Hematopoietic multipotent progenitor cell (in vitro differentiated cells): ENCODE data around the gene PLXNA4. TPM values are rescaled to one million over a fixed set of nuclear protein-coding genes. Genes with fewer than 3 reads are reported as not detected.
A peak's percentile ranks its signal among the peaks of the same experiment; 100 is the strongest.

ENCODE experiments used
- DNase-seq, 3 donors: peaks; one replicate each; pipeline ENCODE4 v3.0.0-alpha.2; 2011 to 2015; ENCODE audit warnings: low read depth in 2 of 3, low spot score in 2 of 3
- total RNA-seq: library from RNA; depleted of rRNA; stranded (reverse); fragments of >200 nt; gene quantifications from one replicate; pipeline ENCODE4 v1.2.3, GENCODE V29; 2012

The PLXNA4 gene
- total RNA-seq, 1 donor = 0.27 TPM

DNA sequence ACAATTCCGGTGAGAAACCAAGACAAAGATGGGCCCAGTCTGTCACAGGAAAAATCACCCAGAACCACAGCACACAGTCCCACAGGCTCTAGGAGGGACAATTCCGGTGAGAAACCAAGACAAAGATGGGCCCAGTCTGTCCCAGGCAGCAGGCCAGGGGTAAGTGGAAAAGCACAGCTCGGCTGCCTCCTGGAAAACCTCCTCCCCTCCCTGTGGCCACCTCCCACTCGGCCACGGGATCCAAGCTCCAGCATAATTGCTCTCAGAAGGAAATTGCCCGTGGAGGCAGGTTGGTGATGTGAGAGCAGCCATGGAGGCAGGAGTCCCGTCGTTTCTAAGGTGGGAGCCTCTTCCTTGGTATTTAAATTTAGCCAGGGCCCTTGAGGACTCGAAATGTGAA, 95.7 kb downstream of the PLXNA4 start:
- DNase-seq = no peak

DNA sequence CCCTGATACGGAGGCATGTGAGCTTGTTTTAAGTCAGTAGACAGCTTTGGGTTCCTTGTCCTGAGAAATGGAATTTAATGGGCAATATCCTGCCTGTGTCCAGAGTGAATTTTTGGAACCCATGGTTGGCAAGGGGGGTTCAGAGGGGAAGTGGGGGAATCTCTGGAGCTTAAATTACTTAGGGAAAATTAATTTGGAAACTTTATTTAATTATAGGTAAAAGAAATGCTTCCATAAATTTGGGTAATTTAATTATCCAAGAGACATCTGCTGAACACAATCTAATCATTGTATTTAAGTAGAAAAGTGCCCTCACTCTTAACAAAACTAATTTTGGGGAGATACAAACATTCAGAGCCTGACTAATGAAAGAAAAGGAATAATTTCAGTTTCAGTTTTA, 99.7 kb downstream of the PLXNA4 start:
- no peak for DNase-seq

DNA sequence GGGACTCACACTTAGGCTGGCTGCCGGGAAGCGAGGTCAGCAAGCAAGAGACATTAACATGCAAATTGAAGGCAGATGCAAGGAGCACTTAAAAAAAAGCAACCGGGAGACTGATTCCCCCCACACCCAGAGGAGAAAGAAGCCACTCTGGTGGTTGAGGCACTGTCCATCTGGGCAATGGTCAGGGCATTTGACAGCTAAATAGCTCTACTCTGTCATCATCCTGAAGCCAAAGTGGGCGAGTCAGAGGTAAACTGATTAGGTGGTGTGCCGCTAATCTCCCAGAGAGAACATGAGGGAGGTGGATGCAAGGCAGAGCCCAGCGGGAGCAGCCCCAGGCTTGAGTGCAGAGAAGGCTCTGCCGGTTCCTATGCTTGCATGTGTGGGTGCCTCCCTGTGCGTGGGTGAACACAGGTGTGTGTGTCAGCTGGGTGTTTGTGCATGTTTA, 100.6 kb downstream of the PLXNA4 start:
- no peak for DNase-seq

DNA sequence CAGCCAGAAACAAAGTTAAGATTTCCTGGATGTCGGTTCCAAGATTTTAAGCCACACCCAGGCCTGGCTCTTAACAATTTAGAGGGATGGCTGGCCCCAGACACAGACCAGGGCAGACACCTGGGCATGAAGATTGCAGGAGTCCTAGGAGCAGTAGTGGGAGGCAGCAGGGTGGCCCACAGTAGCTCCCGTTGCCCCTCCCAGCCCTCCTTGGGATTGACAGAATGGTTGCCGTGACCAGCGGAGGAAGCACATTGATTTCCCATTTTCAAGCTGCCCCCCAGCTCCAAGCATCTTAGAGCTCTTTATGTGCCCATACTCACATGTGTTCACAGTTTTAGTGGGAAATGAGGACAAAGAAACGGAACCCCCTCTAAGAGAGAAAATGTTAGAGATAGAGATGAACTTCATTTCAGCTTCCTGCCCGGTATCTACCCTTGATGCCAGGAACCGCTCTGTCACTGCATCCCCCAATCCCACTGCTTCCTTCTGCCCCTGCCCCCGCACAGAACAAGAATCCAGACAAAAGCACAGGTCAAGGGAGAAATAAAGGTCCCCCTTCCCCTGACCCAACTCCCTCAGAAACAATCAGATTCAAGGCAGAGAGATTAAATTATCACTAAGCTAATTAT, 101.1 kb downstream of the PLXNA4 start:
- DNase-seq = no peak

DNA sequence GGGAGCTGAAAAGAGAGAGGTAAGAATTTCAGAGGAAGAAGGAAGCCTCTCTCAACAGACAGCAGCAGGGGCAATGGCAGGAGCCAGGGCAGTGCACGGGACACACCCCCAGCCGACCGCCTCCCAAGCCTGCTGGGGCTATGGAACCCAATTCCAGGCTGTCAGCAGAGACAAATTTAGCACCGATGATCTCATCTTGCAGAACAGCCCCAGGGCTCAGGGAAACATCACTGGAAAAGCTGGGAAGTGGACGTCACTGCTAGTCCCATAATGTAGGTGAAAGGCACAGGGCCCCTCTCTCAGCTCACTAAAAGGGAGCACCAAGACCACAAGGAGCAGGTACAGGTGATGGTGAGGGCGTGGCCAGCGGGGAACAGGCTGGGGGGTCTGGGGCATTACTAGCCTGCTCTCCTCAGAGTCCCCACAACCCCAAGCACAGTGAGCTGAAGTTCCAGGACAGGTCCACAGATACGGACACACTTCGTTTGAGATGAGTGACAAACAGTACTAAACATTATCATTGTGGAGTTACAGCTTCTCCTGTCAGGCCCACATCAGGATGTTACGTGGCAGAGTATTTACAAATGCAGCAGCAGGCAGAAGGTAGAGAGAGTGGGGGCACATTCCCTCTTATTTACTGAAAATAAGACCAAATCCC, 103.7 kb downstream of the PLXNA4 start:
- DNase-seq = no peak

DNA sequence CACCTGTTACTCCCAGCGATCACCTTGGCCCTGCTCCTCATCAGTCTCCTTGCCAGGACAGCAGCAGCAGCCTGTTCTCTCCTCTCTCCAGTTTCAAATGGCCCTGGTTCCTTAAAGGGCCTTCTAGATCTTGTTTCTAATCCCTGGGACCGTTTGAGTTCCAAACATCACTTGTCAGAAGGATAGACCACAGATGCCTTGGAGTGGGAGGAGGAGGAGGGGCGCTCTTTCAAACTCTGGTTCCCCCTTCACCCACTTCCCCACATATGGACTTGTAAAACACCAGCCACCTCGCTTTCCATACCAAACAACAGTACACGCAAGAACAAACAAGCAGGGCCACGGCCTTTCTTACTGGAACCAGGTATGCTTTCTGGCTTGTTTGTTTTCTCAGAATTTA, 104.8 kb downstream of the PLXNA4 start:
- DNase-seq = no peak

DNA sequence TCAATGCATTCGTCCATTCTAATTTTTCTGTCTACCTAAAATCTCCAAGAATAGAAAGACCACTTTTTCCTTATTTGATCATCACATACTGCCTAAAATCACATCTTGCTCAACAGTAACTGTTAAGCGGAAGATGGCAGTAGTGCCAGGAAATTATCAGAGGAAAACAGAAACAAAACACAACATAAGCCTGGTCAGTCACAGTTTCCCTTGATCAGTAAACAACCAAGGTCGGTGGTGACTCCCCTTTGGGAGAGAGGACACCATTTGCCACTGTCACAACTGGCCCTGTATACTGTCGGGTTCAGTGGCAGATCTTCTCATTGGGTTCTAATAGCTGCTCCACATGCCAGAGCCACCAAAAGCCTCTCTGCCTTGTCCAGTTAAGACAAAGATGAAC, 106.6 kb downstream of the PLXNA4 start:
- DNase-seq = no peak

DNA sequence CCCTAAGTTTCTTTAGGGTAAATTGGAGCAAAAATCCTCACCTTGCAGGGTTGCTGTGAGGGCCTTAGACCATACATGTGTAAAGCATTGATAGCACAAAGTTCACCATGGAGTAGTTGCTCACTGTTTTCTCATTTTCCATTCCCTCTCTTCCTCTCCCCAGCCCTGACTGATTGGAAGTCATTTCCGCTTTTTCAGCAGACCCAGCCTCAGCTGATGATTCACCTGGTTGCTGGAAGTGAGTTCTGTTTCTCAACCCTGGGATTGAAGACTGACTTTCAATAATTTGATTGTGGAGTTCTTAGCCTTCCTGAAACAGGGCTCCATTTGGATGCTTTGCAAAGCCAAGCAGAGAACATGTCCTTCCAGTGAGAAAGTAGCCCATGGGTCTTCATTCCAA, 107.0 kb downstream of the PLXNA4 start:
- DNase-seq = no peak

DNA sequence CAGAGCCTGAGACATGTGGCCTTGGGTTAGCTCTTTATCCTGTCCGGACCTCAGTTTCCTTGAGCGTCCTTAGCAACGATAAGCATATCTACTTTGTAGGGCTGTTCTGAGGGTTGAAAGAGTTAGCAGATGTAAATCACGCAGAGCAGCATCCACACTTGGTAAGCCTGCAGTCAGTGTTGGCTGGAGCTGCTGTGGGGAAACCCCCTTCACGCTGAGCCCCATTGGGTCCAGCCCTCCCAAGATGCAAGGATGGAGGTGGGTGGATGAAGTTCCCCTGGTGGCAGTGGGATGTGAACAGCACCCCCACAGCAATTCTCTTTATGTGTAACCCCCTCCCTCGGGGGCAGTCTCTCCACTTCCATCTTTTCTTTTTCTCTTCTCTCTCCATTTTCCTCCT, 109.9 kb downstream of the PLXNA4 start:
- no peak for DNase-seq

DNA sequence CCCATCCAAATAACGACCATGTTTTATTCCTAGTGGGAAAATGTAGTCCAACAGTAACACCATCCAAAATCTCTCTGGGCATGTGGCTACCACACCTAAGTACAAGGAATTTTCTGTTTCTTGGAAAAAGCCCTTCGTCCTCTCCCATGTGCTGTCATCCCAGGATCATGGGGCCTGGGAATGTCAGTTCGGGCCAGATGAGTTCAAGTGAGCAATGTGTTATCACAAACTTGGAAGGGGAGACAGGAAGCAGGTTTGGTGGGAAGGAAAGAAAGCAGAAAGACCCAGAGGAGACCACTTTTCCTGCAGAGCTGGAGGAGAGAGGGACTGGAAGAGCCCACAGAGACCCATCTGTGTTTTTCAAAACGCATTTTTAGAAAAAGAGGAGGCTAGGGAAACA, 110.8 kb downstream of the PLXNA4 start:
- no peak for DNase-seq

DNA sequence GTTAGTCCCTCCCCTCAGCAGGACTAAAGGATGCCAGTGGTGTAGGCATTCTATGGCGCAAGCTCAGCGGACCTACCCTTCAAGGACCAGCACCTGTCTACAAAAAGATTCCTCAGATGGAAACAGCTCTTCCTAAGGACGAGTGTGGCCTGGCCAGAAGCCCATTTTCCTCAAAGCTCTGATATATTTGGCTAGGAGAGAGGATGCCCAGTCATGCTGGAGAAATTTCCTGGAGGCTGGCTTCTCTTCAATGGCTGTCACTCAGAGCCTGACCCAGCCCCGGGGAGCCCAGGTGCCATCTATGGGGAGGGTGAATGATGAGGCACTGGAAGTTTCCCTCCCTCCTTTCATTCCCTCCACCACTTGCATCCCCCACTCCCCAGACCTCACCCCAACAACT, 111.5 kb downstream of the PLXNA4 start:
- DNase-seq = no peak

DNA sequence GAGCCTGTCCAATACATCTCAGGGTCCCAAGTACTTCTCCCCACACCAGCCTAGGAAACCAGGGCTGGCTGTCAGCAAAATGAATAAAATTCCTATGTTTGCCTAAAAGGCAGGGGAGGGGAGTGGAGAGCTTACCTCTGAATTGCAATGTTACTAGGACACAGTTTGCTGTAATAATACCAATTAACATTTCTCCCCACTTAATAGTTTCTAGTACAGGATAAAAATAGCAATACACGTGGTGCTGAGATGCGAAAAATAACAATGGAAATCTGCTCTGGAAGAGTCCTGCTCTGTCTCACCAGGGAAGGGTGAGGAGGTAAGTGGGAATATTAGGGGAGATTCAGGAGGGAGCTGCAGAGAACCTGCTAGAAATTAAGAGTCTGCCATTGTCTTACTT, 112.3 kb downstream of the PLXNA4 start:
- DNase-seq = no peak

DNA sequence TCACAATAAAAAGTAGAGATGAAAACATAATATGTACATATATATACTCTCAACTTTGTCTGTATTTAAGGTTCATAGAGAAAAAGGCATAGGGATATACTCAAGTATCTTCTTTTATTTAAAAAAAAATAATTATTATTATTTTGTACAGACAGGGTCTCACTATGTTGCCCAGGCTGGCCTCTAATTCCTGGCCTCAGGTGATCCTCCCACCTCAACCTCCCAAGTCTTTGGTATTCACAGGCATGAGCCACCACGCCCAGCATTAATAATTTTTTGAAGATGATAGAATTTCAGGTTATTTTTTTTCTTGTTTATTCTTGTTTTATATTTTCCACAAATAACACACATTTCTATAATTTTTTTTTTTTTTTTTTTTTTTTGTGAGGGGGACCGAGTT, 113.8 kb downstream of the PLXNA4 start:
- no peak for DNase-seq

DNA sequence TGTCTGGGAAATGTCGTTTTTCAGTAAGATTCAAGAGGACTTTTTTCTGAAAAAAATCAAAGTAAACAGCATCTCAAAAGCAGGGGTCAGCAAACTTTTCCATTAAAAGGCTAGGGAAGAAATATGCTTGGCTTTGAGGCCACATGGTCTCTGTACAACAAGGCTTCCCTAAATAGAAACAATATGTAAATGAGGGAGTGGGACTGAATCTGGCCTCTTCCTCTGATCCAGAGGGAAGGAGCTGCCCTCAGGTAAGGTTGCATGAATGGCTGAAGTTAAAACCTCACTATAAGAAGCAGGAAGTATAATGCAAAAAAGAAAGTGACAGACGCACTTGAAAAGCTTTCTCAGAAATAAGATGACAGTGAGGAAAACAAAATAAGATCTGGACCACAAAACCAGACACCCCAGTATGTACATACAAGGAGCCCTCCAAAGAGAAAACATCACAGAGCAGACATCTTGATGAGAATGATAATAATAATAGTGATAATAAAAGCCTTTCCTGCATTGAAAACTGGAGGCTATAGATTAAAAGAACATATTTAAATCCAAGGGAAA, 115.2 kb downstream of the PLXNA4 start:
- DNase-seq = no peak

DNA sequence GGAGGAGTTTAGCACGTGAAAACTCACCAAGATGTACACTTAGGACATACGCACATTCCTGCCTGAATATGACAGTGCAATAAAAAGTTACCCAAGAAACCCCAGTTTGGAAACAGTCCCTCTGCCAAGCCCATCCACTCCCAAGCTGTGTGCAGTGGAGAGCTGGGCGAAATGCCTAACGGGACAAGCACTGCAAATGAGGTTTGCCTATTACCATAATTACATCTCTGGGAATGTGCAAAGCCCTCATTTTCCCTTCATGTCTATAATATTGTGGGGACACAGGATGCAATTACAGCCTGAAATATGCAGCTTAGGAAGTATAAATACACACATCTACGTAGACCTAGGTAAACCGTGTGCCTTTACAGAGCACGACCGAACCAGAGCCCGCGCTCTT, 117.5 kb downstream of the PLXNA4 start:
- DNase-seq = no peak

DNA sequence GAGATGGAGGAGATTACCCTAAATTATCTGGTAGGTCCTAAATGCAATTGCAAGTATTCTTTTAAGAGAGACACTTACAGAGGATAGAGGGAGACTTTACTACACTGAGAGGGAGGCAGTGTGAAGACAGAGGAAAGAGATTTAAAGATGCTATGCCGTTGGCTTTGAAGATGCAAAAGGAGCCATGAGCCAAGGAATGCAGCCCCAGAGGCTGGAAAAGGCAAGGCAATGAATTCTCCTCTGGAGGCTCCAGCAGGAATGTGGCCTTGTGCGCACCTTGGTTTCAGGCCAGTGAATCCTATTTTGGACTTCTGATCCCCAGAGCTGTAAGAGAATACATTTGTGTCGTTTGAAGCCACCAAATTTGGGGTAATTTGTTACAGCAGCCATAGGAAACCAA, 118.6 kb downstream of the PLXNA4 start:
- no peak for DNase-seq

DNA sequence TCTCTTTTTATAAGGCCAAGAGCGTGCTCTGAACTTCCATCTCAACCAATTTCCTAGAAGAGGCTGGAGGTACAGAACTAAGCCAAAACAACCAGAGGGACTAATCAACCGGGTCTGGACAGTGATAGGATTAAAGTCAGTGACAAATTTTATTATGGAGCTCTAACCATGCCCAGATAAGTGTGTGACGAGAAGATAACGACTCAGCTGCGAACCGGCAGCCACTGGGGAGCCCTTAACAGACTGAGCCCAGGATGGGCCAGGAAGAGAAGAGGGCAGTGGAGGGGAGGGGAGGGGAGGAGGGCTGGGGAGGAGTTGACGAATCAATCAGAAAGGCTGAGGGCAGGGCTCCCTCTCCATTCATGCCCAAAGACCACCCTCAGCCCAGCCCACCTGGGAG, 119.9 kb downstream of the PLXNA4 start:
- DNase-seq = no peak

DNA sequence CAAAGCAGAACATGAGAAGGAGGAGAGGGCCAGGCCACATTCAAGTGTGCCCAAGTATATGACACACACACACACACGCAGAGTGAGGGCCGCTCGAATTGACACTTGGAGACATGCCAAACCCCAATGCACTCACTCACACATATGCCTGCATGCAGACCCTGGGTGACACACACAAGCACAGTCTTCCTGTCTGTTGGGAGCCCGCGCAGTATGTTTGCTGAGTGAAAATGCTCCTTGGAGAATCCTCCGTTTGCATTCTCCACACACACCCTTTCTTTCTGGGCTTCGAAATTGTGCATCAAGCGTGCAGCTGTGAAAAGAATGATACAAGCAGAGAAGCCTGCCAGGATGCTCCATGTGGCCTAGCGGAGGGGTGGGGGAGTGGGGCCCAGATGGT, 120.9 kb downstream of the PLXNA4 start:
- peak in 2 of 3 donors; percentile 44 to 68 for DNase-seq

DNA sequence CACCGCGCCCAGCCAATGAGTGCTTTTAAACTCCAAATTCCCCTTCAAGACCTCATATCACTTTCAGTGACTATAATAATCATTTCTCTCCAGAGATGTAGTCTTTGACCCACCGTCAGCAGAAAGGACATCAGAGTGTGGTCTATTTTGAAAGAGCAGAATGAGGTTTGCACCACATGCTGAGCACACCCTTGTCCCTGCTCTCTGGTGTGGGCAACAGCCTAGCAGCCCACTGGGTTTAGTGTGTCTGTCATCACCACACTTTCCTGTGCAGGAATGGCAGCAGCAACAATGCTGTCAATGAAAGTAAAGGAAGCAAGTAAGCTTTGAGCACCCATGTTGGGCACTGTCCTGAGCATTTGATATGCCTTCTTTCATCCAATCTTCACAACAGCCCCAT, 122.4 kb downstream of the PLXNA4 start:
- no peak for DNase-seq

DNA sequence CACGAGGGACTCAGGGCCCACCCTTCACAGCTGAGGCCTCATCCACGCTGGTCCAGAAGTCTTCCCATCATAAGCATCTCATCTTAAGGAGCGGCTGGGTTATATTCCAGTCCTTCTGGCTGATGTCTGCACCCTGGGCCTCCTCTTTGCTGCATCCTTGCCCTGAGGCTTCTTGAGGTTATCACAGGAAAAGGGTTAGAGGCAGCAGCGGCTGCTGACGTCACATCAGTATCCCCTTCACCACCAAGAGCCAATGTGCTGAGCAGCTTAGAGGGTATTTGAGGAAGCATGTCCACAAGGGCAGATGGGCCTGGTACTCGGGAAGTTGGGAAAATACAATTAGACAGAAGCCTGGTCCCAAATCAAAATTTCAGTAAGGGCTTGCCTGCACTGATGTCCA, 125.1 kb downstream of the PLXNA4 start:
- no peak for DNase-seq

DNA sequence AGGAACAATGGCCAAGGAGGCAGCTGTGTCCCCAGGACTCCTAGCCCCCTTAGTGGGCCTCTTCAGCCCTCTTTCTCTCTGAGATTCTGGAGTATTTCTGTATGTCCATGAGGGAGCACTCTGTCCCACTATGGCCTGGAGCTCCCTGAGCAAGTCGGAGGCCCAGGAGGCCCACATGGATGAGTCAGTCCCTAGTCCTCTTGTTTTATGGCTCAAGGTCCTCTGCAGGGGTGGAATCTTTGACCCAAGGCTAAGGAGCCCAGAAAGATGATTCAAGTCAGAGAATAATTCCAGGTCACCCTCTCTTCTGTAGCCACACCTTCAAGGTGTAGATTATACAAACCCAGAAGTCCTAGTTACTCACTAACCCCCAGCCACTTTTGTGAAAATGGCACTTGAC, 125.6 kb downstream of the PLXNA4 start:
- DNase-seq = no peak

DNA sequence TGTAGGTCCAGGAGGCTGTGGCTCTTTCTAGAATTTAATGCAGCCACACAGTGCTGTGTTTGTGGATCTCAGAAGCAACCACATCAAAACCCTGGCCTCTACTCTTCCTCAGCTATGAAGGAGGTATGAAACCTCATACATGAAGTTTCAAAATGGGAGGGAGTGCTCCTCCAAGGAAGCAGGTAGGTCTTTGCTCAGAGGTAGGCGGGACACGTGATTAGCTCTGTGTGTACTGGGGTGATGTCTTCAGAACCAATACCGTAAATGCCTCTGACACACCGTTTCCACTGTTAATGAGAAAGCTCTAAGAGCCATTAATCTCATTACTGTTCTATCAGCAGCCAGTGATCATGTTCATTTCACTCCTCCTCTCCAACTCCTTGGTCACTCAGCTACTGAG, 126.1 kb downstream of the PLXNA4 start:
- no peak for DNase-seq
